ENCODE measurements around the gene WFS1. TPM values are rescaled to one million over a fixed set of nuclear protein-coding genes. Genes with fewer than 3 reads are reported as not detected.

Gene WFS1
- total and polyA plus RNA-seq, 2 of the 13 experiments (the other 11 are each of a cell fraction or from before 2014, with no cell fraction given), result 39.1 to 42.2 TPM

DNA sequence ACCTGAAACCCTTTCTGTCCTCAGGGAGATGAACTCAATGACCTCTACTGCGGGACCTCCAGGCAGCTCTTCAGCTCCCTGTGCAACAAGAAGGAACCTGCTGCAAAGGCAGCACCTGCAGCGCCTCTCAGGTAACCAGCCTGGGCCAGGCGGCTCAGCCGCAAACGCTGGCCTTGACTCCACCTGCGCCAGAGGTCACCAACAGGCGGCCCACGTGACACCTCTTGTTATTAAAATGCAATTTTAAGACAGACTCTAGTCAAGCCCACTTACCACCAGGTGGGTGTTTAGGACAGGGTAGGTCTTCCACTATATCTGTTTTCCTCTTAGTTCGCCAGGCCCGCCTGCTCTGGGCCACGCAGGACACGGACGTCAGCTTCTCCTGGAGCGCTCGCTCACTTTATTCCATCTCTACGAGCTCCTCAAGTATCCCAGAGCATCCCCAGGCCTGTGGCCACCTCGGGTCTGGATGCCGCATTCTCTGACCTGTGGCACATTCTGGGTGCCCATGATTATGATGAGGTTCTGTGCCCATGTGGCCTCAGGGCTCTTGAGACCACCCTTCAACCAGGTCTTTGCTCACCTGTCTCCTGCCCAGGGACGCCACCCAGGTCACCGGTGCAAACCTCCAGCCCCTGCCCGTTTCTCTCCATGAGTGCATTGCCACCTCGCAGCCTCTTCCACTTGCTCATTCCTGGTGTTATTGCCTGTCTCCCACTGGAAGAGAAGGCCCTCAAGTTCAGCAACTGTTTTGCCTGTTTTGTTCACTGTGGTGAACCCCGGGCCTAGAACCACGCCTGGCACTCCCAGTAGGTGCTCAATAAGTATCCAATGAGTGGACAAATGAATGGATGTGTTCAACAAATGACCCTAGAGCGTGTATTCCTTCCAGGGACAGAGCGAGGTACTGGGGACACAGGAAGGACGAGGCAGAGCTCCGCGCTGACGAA is 36.5 kb upstream of the WFS1 start:
- no peak for ATAC-seq
- BruUV-seq (replicated peaks), result no TSS peak
- 40% methylated on average over 23 of the region's 30 CpGs for WGBS (ENCODE audit: low lambda C conversion rate)
- Histone ChIP-seq H3K9me3 (ENCODE audit: low read length) (no peaks in the 10 kb centered on the region), H3K36me3 (replicated peaks in 1 of 2; ENCODE audit: control insufficient read depth in 1 of 2, insufficient read depth in 2 of 2, low read length in 2 of 2) (no peaks in the 10 kb centered on the region), H3K4me2 (ENCODE audit: low read depth, low read length) (no peak overlapping the region), H3K9ac (ENCODE audit: insufficient read depth, low read depth, low read length) (no peak overlapping the region), H4K20me1 (ENCODE audit: insufficient read depth, low read length) (no peaks in the 10 kb centered on the region), H3K27me3 (ENCODE audit: control insufficient read depth in 1 of 2, insufficient read depth in 2 of 2, low read length in 2 of 2) (peaks cover 1 to 16% of the 10 kb centered on the region in 2 experiments; a peak in 3 of 5 replicates), H3K4me1 (ENCODE audit: insufficient read depth, low read length) (no peaks in the 10 kb centered on the region), H3K79me2 (ENCODE audit: insufficient read depth, low read length) (no peaks in the 10 kb centered on the region), H3K27ac (ENCODE audit: extremely low read length, insufficient read depth, low read length) (no peak overlapping the region), H2AFZ (ENCODE audit: low read length) (no peak overlapping the region), H3K4me3 (replicated peaks in 1 of 3; ENCODE audit: insufficient read depth in 1 of 3, low read depth in 2 of 3, low read length in 3 of 3) (no peak overlapping the region)
- intact Hi-C loops (cut with micrococcal nuclease; ENCODE audit: unreplicated experiment) (no loop called here), in situ Hi-C loops (cut with HindIII; ENCODE audit: extremely low pct_ligation_motif_present, low pct_unique_long_range_greater_than_20kb) (loop anchor here (25.0 kb wide), 1 partner anchor 329 kb away; no protein-coding TSS in a partner anchor)
- ChIA-PET CTCF (ENCODE audit: low intra/inter-chr PET ratio, low total read pairs) (no interaction called here), POLR2A (no interaction called here)
- no peak for FAIRE-seq
- no peak for DNase-seq (ENCODE audit: low spot score)
- TF ChIP-seq ZNF772 (CRISPR knock-in tag; IDR thresholded peaks at IDR 0.05), result no peak
- TF ChIP-seq ZNF790 (CRISPR knock-in tag; IDR thresholded peaks at IDR 0.05; ENCODE audit: borderline replicate concordance), result no peak

DNA sequence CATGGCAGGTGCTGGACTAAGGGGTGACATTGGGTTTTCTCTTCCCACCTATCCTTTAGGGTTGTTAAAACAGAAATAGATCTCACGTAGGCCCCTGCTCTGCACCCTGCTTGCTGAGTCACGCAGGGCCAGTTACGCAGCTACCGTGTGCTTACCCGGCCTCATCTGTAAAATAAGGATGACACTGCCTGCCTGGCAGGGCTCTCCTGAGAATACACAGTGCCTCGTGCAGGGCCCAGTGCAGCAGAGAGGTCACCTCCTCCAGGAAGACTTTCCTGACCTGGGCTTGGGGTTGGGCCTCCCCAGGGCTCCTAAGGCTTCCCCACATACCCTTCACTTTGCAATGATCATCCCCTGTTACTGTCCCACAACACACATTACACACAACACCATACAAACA is 35.7 kb upstream of the WFS1 start:
- Histone ChIP-seq H3K4me2 (ENCODE audit: low read depth, low read length) (no peak overlapping the region), H3K79me2 (ENCODE audit: insufficient read depth, low read length) (no peaks in the 10 kb centered on the region), H3K9me3 (ENCODE audit: low read length) (no peaks in the 10 kb centered on the region), H3K27ac (ENCODE audit: extremely low read length, insufficient read depth, low read length) (no peak overlapping the region), H4K20me1 (ENCODE audit: insufficient read depth, low read length) (no peaks in the 10 kb centered on the region), H3K4me3 (replicated peaks in 1 of 3; ENCODE audit: insufficient read depth in 1 of 3, low read depth in 2 of 3, low read length in 3 of 3) (no peak overlapping the region), H3K27me3 (ENCODE audit: control insufficient read depth in 1 of 2, insufficient read depth in 2 of 2, low read length in 2 of 2) (peaks cover 1 to 17% of the 10 kb centered on the region in 2 experiments; a peak in 3 of 5 replicates), H2AFZ (ENCODE audit: low read length) (no peak overlapping the region), H3K36me3 (replicated peaks in 1 of 2; ENCODE audit: control insufficient read depth in 1 of 2, insufficient read depth in 2 of 2, low read length in 2 of 2) (no peaks in the 10 kb centered on the region), H3K9ac (ENCODE audit: insufficient read depth, low read depth, low read length) (no peak overlapping the region), H3K4me1 (ENCODE audit: insufficient read depth, low read length) (no peaks in the 10 kb centered on the region)
- DNase-seq (ENCODE audit: low spot score) (no peak), ATAC-seq (no peak), FAIRE-seq (no peak)
- POLR2A ChIA-PET, result no interaction called here
- no TSS peak for BruUV-seq (replicated peaks)
- 40% methylated on average over 2 of the region's 6 CpGs for WGBS (ENCODE audit: low lambda C conversion rate)
- intact Hi-C loops (cut with micrococcal nuclease; ENCODE audit: unreplicated experiment) (no loop called here), in situ Hi-C loops (cut with HindIII; ENCODE audit: extremely low pct_ligation_motif_present, low pct_unique_long_range_greater_than_20kb) (loop anchor here (25.0 kb wide), 1 partner anchor 328 kb away; no protein-coding TSS in a partner anchor)
- CTCF ChIA-PET (ENCODE audit: low intra/inter-chr PET ratio, low total read pairs), result no interaction called here
- TF ChIP-seq MIER3 (CRISPR knock-in tag; IDR thresholded peaks at IDR 0.05; ENCODE audit: borderline replicate concordance), result no peak
- no peak for TF ChIP-seq NFRKB (IDR thresholded peaks at IDR 0.05)
- TF ChIP-seq PHF5A (CRISPR knock-in tag; IDR thresholded peaks at IDR 0.05; ENCODE audit: low read depth, unreplicated experiment), result no peak
- TF ChIP-seq ZNF598 (CRISPR knock-in tag; IDR thresholded peaks at IDR 0.05; ENCODE audit: borderline replicate concordance), result no peak
- TF ChIP-seq, protein P1, sequence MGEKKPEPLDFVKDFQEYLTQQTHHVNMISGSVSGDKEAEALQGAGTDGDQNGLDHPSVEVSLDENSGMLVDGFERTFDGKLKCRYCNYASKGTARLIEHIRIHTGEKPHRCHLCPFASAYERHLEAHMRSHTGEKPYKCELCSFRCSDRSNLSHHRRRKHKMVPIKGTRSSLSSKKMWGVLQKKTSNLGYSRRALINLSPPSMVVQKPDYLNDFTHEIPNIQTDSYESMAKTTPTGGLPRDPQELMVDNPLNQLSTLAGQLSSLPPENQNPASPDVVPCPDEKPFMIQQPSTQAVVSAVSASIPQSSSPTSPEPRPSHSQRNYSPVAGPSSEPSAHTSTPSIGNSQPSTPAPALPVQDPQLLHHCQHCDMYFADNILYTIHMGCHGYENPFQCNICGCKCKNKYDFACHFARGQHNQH (CRISPR knock-in tag; IDR thresholded peaks at IDR 0.05), result no peak
- TF ChIP-seq SIX1 (CRISPR knock-in tag; IDR thresholded peaks at IDR 0.05; ENCODE audit: borderline replicate concordance), result no peak
- TF ChIP-seq EP300 (IDR thresholded peaks at IDR 0.05; ENCODE audit: low read depth in 2 of 2, low read length in 2 of 2), result no peak
- no peak for TF ChIP-seq EP300 (CRISPR knock-in tag; IDR thresholded peaks at IDR 0.05; ENCODE audit: borderline replicate concordance)
- no peak for TF ChIP-seq SOX6 (IDR thresholded peaks at IDR 0.05)
- no peak for TF ChIP-seq SOX6 (CRISPR knock-in tag; IDR thresholded peaks at IDR 0.05)
- no peak for TF ChIP-seq ZNF282 (IDR thresholded peaks at IDR 0.05; ENCODE audit: partially characterized antibody)
- TF ChIP-seq ZNF7 (CRISPR knock-in tag; IDR thresholded peaks at IDR 0.05), result no peak
- TF ChIP-seq PHF20 (CRISPR knock-in tag; IDR thresholded peaks at IDR 0.05), result no peak
- no peak for TF ChIP-seq FOXA1 (IDR thresholded peaks at IDR 0.05)
- no peak for TF ChIP-seq FOXA1 (CRISPR knock-in tag; IDR thresholded peaks at IDR 0.05)
- no peak for TF ChIP-seq NFYB (CRISPR knock-in tag; IDR thresholded peaks at IDR 0.05)
- TF ChIP-seq DNMT1 (CRISPR knock-in tag; IDR thresholded peaks at IDR 0.05), result no peak
